GM23338 (cell line): ENCODE data around the gene CCDC187. TPM values are rescaled to one million over a fixed set of nuclear protein-coding genes. Genes with fewer than 3 reads are reported as not detected.

Experiments used
- ATAC-seq: fragments of 200-7000 bp; cut with Tn5 transposase; 3 replicates; pipeline ENCODE4 v1.9.1; 2020
- DNase-seq: peaks from one replicate; pipeline ENCODE4 v3.0.0-alpha.2; 2015; ENCODE audit warnings: low spot score
- H2AFZ ChIP-seq: fragments of 200-600 bp; sonication (generic); 2 replicates; pipeline ENCODE4 v1.8.0; 2016; ENCODE audit warnings: antibody characterized with exemption, mild to moderate bottlenecking, moderate library complexity
- H3F3A ChIP-seq: fragments of 200-600 bp; sonication (generic); replicated peaks from 2 replicates; pipeline ENCODE4 v1.8.0; 2017; ENCODE audit warnings: antibody characterized with exemption, mixed run types, low read depth
- H3K27ac ChIP-seq: fragments of 200-600 bp; sonication (generic); 2 replicates; pipeline ENCODE4 v1.6.1; 2016; ENCODE audit warnings: low read depth
- H3K27me3 ChIP-seq: fragments of 200-600 bp; sonication (generic); 2 replicates; pipeline ENCODE4 v1.8.0; 2016; ENCODE audit warnings: mild to moderate bottlenecking, mixed run types, moderate library complexity; ENCODE audit not compliant: insufficient read depth
- H3K36me3 ChIP-seq: fragments of 200-600 bp; sonication (generic); 2 replicates; pipeline ENCODE4 v1.8.0; 2016; ENCODE audit warnings: mild to moderate bottlenecking; ENCODE audit not compliant: insufficient read depth
- H3K4me1 ChIP-seq: fragments of 200-600 bp; sonication (generic); 2 replicates; pipeline ENCODE4 v1.8.0; 2016; ENCODE audit warnings: mild to moderate bottlenecking, moderate library complexity; ENCODE audit not compliant: insufficient read depth
- H3K4me2 ChIP-seq: fragments of 200-600 bp; sonication (generic); 2 replicates; pipeline ENCODE4 v1.7.1; 2017; ENCODE audit warnings: mixed run types
- H3K4me3 ChIP-seq: fragments of 200-600 bp; sonication (generic); 2 replicates; pipeline ENCODE4 v1.6.1; 2016; ENCODE audit warnings: mixed run types
- H3K79me2 ChIP-seq: fragments of 200-600 bp; sonication (generic); replicated peaks from 2 replicates; pipeline ENCODE4 v1.8.0; 2017; ENCODE audit warnings: mild to moderate bottlenecking; ENCODE audit not compliant: insufficient read depth
- H3K9me2 ChIP-seq: fragments of 200-600 bp; sonication (generic); 2 replicates; pipeline ENCODE4 v1.8.0; 2017; ENCODE audit not compliant: insufficient read depth
- H4K20me1 ChIP-seq: fragments of 200-600 bp; sonication (generic); replicated peaks from 2 replicates; pipeline ENCODE4 v1.8.0; 2017; ENCODE audit warnings: mild to moderate bottlenecking; ENCODE audit not compliant: insufficient read depth
- H3K27ac Mint-ChIP-seq: 2 replicates; pipeline ENCODE4 v1.8.0; 2020; ENCODE audit warnings: inconsistent platforms, mild to moderate bottlenecking, moderate library complexity, mixed read lengths
- H3K27me3 Mint-ChIP-seq: 3 replicates; pipeline ENCODE4 v1.8.0; 2022; ENCODE audit warnings: low read depth, mild to moderate bottlenecking, moderate library complexity, mixed read lengths, inconsistent platforms; ENCODE audit not compliant: insufficient read depth, poor library complexity
- H3K36me3 Mint-ChIP-seq: 3 replicates; pipeline ENCODE4 v1.8.0; 2021; ENCODE audit warnings: low read depth, mild to moderate bottlenecking, inconsistent platforms, moderate library complexity, mixed read lengths
- H3K4me1 Mint-ChIP-seq: 3 replicates; pipeline ENCODE4 v1.8.0; 2020; ENCODE audit warnings: mild to moderate bottlenecking, inconsistent platforms, mixed read lengths
- H3K4me3 Mint-ChIP-seq: 3 replicates; pipeline ENCODE4 v1.8.0; 2021; ENCODE audit warnings: moderate library complexity, mild to moderate bottlenecking, inconsistent platforms, mixed read lengths
- H3K9me3 Mint-ChIP-seq: 3 replicates; pipeline ENCODE4 v1.8.0; 2020; ENCODE audit warnings: moderate library complexity, mild to moderate bottlenecking, inconsistent platforms, mixed read lengths
- CREB1 ChIP-seq: fragments of 250-450 bp; sonication (Bioruptor Pico); IDR thresholded peaks from 2 replicates; pipeline ENCODE4 v1.5.0; 2020; ENCODE audit warnings: low read depth, mild to moderate bottlenecking, moderate library complexity
- EZH2 ChIP-seq: fragments of 200-600 bp; sonication (generic); IDR thresholded peaks from one replicate; pipeline ENCODE4 v1.8.0; 2017; ENCODE audit warnings: antibody characterized with exemption, mild to moderate bottlenecking, low read depth; ENCODE audit not compliant: unreplicated experiment
- EZH2phosphoT487 ChIP-seq: fragments of 200-600 bp; sonication (generic); IDR thresholded peaks from one replicate; pipeline ENCODE4 v1.8.1; 2018; ENCODE audit warnings: antibody characterized with exemption; ENCODE audit not compliant: unreplicated experiment
- JUNB ChIP-seq: IDR thresholded peaks from one replicate; pipeline ENCODE4 v1.6.1; 2016; ENCODE audit warnings: antibody characterized with exemption; ENCODE audit not compliant: unreplicated experiment
- NANOG ChIP-seq: IDR thresholded peaks from 2 replicates; pipeline ENCODE4 v1.6.1; 2016; ENCODE audit warnings: antibody characterized with exemption, borderline replicate concordance
- STAT1 ChIP-seq: IDR thresholded peaks from one replicate; pipeline ENCODE4 v1.6.1; 2016; ENCODE audit warnings: antibody characterized with exemption; ENCODE audit not compliant: unreplicated experiment
- ZNF114 ChIP-seq: fragments of 250-450 bp; sonication (Bioruptor Pico); IDR thresholded peaks from 2 replicates; pipeline ENCODE4 v1.5.0; 2020; ENCODE audit warnings: mild to moderate bottlenecking, moderate library complexity
- polyA plus RNA-seq: library from polyadenylated mRNA; unstranded; fragments of >200 nt; fragmentation: Nextera tagmentation; extraction: Ambion mirVana; gene quantifications from 2 replicates; pipeline ENCODE4 v1.2.1, GENCODE V29; 2016
- total RNA-seq: library from RNA; depleted of rRNA; stranded (reverse); fragments of >200 nt; shearing (Covaris generic); gene quantifications from 2 replicates; pipeline ENCODE4 v1.2.3, GENCODE V29; 2014
- TF ChIP-seq, protein P1 (sequence below): IDR thresholded peaks from one replicate; pipeline ENCODE4 v1.6.1; 2018; ENCODE audit warnings: antibody characterized with exemption; ENCODE audit not compliant: unreplicated experiment
- TF ChIP-seq, protein P2 (sequence below): IDR thresholded peaks from 2 replicates; pipeline ENCODE4 v1.6.1; 2016; ENCODE audit warnings: antibody characterized with exemption
- TF ChIP-seq, protein P3 (sequence below): fragments of 250-450 bp; sonication (Bioruptor Pico); IDR thresholded peaks from 2 replicates; pipeline ENCODE4 v1.5.0; 2020; ENCODE audit warnings: mild to moderate bottlenecking, moderate library complexity
- TF ChIP-seq, protein P4 (sequence below), 2 experiments: fragments of 200-600 bp in 1 of 2; sonication (generic) in 1 of 2; conservative IDR thresholded peaks; 2 replicates each; pipeline versions ENCODE4 v1.5.1 to v1.6.1; 2016 to 2017; ENCODE audit warnings: antibody characterized with exemption in 2 of 2, low read depth in 2 of 2, mild to moderate bottlenecking in 2 of 2, moderate library complexity in 1 of 2

The CCDC187 gene
- total and polyA plus RNA-seq, 2 experiments from 2014 or later: 0.14 TPM; not detected in 1

DNA sequence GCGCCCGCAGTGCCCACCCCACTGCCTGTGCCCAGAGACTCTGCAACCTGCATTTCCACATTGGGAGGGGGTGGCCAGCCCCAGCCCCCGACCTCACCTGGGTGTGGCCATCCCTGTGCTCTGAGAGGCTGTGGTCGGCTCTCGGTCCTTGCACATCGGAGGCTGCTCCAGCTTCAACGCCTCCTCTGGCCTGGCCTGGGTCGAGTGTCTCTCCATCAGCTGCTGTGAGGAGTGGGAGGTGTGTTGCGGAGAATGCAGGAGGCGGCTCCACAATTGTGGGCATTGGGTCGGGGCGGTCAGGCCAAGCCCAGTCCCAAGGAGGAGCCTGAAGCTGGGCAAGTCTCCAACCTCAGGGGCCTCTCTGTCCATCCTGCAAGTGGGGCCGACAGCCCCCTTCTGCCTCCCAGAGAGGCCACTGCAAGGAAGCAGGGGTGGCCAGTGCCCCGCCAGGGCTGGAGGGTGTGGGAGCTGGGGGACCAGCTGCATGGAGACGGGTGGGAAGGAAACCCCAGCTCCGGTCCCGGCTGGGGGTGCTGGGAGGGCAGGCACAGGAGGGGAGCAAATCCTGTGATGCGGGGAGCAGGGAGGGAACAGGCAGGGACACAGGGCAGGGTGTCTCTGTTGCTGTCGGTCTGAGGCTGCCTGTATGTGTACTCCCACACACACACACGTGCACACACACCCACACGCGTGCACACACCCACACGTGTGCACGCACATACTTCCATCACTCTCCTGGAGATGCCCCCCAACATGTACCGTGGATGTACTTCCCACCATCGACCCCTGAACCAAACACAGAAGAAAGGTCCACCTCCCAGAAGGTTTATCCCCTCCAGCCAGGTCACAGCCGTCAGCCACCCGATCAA lies 28.9 kb downstream of the CCDC187 start:
- DNase-seq (no peak), ATAC-seq (no peak)
- H4K20me1 ChIP-seq: no peaks in the 10 kb centered on the region
- H3K27ac Mint-ChIP-seq: no peak overlapping the region; the same call in 1 of the 2 replicates
- H3K4me3 ChIP-seq: no peak overlapping the region
- no peaks in the 10 kb centered on the region for H3K36me3 Mint-ChIP-seq
- no peak overlapping the region for H3K4me2 ChIP-seq
- no peak overlapping the region for H2AFZ ChIP-seq
- peaks cover 5% of the 10 kb centered on the region for H3K27me3 Mint-ChIP-seq
- H3K27ac ChIP-seq: no peak overlapping the region
- no peaks in the 10 kb centered on the region for H3K27me3 ChIP-seq
- H3K9me2 ChIP-seq: no peaks in the 10 kb centered on the region
- no peaks in the 10 kb centered on the region for H3K36me3 ChIP-seq
- H3K4me1 Mint-ChIP-seq: peaks cover 1% of the 10 kb centered on the region; the same call in 2 of the 3 replicates
- H3K9me3 Mint-ChIP-seq: peaks cover 1% of the 10 kb centered on the region; the same call in 1 of the 3 replicates
- no peak overlapping the region for H3K4me3 Mint-ChIP-seq
- H3K4me1 ChIP-seq: no peaks in the 10 kb centered on the region
- no peaks in the 10 kb centered on the region for H3K79me2 ChIP-seq
- TF ChIP-seq EZH2phosphoT487 (no peak), JUNB (no peak), ZNF114 (CRISPR knock-in tag) (no peak), NANOG (no peak), STAT1 (no peak), CREB1 (no peak), EZH2 (no peak)
- TF ChIP-seq, protein P1, sequence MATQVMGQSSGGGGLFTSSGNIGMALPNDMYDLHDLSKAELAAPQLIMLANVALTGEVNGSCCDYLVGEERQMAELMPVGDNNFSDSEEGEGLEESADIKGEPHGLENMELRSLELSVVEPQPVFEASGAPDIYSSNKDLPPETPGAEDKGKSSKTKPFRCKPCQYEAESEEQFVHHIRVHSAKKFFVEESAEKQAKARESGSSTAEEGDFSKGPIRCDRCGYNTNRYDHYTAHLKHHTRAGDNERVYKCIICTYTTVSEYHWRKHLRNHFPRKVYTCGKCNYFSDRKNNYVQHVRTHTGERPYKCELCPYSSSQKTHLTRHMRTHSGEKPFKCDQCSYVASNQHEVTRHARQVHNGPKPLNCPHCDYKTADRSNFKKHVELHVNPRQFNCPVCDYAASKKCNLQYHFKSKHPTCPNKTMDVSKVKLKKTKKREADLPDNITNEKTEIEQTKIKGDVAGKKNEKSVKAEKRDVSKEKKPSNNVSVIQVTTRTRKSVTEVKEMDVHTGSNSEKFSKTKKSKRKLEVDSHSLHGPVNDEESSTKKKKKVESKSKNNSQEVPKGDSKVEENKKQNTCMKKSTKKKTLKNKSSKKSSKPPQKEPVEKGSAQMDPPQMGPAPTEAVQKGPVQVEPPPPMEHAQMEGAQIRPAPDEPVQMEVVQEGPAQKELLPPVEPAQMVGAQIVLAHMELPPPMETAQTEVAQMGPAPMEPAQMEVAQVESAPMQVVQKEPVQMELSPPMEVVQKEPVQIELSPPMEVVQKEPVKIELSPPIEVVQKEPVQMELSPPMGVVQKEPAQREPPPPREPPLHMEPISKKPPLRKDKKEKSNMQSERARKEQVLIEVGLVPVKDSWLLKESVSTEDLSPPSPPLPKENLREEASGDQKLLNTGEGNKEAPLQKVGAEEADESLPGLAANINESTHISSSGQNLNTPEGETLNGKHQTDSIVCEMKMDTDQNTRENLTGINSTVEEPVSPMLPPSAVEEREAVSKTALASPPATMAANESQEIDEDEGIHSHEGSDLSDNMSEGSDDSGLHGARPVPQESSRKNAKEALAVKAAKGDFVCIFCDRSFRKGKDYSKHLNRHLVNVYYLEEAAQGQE: no peak
- TF ChIP-seq, protein P2, sequence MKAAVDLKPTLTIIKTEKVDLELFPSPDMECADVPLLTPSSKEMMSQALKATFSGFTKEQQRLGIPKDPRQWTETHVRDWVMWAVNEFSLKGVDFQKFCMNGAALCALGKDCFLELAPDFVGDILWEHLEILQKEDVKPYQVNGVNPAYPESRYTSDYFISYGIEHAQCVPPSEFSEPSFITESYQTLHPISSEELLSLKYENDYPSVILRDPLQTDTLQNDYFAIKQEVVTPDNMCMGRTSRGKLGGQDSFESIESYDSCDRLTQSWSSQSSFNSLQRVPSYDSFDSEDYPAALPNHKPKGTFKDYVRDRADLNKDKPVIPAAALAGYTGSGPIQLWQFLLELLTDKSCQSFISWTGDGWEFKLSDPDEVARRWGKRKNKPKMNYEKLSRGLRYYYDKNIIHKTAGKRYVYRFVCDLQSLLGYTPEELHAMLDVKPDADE: no peak
- TF ChIP-seq, protein P3, sequence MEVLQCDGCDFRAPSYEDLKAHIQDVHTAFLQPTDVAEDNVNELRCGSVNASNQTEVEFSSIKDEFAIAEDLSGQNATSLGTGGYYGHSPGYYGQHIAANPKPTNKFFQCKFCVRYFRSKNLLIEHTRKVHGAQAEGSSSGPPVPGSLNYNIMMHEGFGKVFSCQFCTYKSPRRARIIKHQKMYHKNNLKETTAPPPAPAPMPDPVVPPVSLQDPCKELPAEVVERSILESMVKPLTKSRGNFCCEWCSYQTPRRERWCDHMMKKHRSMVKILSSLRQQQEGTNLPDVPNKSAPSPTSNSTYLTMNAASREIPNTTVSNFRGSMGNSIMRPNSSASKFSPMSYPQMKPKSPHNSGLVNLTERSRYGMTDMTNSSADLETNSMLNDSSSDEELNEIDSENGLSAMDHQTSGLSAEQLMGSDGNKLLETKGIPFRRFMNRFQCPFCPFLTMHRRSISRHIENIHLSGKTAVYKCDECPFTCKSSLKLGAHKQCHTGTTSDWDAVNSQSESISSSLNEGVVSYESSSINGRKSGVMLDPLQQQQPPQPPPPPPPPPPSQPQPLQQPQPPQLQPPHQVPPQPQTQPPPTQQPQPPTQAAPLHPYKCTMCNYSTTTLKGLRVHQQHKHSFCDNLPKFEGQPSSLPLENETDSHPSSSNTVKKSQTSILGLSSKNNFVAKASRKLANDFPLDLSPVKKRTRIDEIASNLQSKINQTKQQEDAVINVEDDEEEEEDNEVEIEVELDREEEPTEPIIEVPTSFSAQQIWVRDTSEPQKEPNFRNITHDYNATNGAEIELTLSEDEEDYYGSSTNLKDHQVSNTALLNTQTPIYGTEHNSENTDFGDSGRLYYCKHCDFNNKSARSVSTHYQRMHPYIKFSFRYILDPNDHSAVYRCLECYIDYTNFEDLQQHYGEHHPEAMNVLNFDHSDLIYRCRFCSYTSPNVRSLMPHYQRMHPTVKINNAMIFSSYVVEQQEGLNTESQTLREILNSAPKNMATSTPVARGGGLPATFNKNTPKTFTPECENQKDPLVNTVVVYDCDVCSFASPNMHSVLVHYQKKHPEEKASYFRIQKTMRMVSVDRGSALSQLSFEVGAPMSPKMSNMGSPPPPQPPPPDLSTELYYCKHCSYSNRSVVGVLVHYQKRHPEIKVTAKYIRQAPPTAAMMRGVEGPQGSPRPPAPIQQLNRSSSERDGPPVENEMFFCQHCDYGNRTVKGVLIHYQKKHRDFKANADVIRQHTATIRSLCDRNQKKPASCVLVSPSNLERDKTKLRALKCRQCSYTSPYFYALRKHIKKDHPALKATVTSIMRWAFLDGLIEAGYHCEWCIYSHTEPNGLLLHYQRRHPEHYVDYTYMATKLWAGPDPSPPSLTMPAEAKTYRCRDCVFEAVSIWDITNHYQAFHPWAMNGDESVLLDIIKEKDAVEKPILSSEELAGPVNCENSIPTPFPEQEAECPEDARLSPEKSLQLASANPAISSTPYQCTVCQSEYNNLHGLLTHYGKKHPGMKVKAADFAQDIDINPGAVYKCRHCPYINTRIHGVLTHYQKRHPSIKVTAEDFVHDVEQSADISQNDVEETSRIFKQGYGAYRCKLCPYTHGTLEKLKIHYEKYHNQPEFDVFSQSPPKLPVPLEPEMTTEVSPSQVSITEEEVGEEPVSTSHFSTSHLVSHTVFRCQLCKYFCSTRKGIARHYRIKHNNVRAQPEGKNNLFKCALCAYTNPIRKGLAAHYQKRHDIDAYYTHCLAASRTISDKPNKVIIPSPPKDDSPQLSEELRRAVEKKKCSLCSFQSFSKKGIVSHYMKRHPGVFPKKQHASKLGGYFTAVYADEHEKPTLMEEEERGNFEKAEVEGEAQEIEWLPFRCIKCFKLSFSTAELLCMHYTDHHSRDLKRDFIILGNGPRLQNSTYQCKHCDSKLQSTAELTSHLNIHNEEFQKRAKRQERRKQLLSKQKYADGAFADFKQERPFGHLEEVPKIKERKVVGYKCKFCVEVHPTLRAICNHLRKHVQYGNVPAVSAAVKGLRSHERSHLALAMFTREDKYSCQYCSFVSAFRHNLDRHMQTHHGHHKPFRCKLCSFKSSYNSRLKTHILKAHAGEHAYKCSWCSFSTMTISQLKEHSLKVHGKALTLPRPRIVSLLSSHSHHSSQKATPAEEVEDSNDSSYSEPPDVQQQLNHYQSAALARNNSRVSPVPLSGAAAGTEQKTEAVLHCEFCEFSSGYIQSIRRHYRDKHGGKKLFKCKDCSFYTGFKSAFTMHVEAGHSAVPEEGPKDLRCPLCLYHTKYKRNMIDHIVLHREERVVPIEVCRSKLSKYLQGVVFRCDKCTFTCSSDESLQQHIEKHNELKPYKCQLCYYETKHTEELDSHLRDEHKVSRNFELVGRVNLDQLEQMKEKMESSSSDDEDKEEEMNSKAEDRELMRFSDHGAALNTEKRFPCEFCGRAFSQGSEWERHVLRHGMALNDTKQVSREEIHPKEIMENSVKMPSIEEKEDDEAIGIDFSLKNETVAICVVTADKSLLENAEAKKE: no peak
- TF ChIP-seq, protein P4, sequence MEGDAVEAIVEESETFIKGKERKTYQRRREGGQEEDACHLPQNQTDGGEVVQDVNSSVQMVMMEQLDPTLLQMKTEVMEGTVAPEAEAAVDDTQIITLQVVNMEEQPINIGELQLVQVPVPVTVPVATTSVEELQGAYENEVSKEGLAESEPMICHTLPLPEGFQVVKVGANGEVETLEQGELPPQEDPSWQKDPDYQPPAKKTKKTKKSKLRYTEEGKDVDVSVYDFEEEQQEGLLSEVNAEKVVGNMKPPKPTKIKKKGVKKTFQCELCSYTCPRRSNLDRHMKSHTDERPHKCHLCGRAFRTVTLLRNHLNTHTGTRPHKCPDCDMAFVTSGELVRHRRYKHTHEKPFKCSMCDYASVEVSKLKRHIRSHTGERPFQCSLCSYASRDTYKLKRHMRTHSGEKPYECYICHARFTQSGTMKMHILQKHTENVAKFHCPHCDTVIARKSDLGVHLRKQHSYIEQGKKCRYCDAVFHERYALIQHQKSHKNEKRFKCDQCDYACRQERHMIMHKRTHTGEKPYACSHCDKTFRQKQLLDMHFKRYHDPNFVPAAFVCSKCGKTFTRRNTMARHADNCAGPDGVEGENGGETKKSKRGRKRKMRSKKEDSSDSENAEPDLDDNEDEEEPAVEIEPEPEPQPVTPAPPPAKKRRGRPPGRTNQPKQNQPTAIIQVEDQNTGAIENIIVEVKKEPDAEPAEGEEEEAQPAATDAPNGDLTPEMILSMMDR (conservative IDR thresholded peaks at IDR 0.05; ENCODE audit: low read depth in 2 of 2): no peak
- no peaks in the 10 kb centered on the region for H3F3A ChIP-seq
